SKM-1 treated with dmso at 0.1 percent for 144 hours (cell line): Measurements from ENCODE around the gene UBE2J1.
"Not testable (repeated sequence)": the region's sequence is repeated elsewhere in the genome, so short reads cannot be mapped to it uniquely, and the experiment has no call there.

ENCODE experiments used
- DNase-seq: peaks from one replicate; lab custom pipeline; 2025; ENCODE audit not compliant: unreplicated experiment; lab: John Stamatoyannopoulos, UW

The UBE2J1 gene

GRCh38 chr6:89321131-89321970, 31.2 kb downstream of the UBE2J1 start:
- peak; percentile 93 for DNase-seq

- DNase-seq = no peak
These were observed 32.4 kb downstream of the UBE2J1 start for GRCh38 chr6:89320012-89320559.

DNA sequence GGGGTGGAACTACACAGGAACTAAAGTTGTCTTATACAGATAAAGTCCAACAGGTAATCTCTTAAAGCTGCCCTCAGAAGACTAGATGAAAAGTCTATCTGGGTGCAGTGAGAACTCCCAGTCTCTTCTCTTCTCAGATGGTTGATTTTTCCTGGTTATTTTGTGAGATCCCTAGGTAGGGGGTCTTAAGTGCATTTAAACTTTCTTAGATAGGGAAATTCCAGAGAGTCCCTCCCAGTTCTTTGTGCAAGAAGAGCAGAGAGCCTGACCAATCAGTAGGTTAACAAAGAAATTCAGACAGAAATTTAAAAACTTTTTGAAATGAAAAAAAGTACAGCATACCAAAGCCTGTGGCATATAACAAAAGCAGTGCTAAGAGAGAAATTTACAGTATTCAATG, 35.5 kb downstream of the UBE2J1 start:
- DNase-seq = no peak

DNA sequence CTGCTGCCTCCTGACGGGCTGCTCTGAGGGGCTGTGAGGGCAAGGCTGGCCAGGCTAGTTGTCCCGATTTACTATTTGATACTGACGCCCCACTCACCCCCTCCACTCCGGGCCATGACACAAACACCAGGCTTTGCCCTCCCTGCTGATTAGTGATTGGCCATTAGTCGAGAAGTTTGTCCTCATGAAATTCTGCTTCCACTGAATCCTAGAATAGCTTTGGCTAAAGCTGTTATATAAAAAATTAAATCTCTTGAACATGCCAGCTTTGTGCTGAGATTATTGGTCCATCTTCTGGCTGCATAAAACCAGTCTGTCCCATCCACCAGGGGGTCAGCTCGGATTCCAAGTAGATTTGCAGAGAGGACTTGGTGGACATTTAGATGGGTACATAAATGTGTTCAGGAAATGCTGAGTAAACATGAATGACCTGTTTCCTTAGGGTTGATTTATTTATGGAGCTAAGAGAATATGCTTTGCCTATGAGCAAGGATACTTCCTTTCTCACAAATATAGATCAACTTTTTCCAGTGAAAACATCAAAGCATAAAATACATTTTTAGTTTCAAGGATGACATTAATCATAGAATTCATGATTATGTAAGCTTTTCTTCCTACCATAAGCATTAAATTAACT, 37.2 kb downstream of the UBE2J1 start, which contains the start of gene GABRR2:
GABRR2 (minus strand) TSS at position 51 of the 637 bp plus-strand sequence. CDS start 134 bp downstream, outside the sequence.
- DNase-seq = no peak

DNA sequence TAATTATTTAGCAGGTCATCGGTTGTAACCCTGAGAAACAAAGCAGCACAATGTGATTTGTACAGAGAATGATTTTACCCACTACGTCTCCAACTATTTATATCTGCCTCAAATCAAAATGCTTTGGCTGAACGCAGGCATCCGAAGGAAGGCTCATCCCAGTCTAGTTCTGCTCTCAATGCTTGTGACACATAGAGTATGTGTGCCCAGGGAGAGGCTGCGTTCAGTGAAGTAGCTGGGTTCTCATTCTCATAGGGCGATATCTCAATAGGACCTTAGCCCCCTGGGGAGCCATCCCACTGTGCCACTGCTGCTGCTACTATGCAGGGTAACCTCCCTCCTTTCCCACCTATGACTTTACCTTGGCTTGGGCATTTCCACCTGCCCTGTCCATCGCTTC, 37.8 kb downstream of the UBE2J1 start:
- no peak for DNase-seq

- no peak for DNase-seq
These were observed 39.5 kb downstream of the UBE2J1 start for GRCh38 chr6:89313006-89313405.

GRCh38 chr6:89311853-89312531, 40.5 kb downstream of the UBE2J1 start:
- no peak for DNase-seq

- no peak for DNase-seq
These were observed 41.0 kb downstream of the UBE2J1 start for GRCh38 chr6:89311530-89311852.

DNA sequence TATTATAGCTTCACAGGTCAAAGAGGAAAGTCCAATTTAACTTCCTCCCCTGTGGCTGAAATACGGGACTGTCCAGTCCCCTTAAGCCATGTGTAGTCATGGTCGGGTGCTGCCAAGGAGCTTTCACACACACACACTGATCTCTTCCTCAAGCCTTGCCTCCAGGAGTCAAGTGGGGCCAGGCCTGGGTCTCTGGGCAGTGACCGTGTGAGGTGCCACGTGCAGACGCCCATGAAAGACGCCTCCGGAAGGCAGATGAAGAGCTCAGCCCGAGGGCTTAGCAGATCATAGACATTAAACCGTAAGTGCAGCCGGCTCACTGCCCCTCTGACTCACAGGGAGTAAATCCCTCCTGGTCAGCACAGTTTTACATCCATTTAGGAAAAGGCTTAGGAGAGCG, 41.6 kb downstream of the UBE2J1 start:
- no peak for DNase-seq

DNA sequence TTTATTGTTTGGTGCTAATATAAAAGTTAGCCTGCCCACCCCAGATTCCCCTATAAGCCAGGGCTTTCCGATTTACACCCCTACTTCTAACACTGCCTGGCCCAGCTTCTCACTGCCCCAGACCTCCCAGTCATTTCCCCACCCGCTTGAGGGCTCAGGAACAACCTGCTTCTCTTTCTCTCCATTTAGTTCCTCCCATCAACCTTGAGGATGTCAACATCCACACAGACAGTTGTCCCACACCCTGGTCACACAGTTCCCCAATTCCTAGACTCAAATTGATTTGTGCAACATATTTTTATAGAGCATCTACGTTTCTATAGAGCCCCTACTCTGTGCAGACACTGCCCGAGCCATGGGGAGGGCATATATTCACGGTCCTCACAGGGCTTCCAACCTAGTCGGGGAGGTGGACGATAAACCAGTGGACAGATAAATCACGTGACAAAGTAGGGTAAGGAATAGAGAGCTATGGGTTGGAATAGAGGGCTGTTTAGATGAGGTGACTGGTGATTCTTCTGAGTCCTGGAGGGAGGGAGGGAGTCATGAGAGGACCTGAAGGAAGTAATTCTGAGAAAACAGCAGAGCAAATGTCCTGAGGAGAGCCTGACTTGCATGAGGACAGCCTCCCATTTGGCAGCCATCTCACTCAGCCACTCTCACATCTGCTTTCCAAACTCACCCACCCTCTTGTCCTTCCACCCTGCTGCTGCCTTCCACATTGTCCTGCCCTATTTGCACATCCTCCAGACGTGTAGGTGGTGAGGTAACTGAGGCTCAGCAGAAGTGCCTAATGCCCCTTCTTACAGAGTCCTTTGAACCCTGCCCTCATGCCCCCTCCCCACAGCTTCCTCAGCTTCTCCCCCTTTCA, 43.8 kb downstream of the UBE2J1 start:
- peak; percentile 83 for DNase-seq

GRCh38 chr6:89304517-89304916, 48.0 kb downstream of the UBE2J1 start:
- not testable (repeated sequence) for DNase-seq

- DNase-seq = no peak
These were observed 49.6 kb downstream of the UBE2J1 start for GRCh38 chr6:89302936-89303335.

DNA sequence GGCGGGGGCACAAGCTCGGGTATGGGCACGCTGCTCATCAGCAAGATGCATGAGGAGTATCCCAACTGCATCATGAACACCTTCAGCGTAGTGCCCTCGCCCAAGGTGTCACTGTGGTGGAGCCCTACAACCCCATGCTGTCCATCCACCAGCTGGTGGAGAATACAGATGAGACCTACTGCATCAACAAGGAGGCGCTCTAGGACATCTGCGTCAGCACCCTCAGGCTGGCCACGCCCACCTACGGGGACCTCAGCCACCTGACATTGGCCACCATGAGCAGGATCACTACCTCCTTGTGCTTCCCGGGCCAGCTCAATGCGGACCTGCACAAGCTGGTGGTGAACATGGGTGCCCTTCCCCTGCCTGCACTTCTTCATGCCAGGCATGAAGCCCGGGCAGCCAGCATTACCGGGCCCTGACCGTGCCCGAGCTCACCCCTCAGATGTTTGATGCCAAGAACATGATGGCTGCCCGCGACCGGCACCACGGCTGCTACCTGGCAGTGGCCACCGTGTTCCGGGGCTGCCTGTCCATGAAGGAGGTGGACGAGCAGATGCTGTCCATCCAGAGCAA, 50.2 kb downstream of the UBE2J1 start:
- DNase-seq = no peak

DNA sequence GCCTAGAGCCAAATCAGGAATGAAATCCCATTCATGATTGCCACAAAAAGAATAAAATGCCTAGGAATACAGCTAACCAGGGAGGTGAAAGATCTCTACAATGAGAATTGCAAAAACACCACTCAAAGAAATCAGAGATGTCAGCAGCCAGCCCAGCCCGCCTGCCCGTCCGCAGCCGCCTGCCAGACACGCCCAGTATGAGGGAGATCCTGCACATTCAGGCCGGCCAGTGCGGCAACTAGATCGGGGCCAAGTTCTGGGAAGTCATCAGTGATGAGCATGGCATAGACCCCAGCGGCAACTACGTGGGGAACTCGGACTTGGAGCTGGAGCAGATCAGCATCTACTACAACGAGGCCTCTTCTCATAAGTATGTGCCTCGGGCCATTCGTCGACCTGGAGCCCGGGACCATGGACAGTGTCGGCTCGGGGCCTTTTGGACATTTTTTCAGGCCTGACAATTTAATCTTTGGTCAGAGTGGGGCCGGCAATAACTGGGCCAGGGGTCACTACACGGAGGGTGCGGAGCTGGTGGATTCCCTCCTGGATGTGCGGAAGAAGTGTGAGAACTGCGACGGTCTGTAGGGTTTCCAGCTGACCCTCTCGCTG, 50.8 kb downstream of the UBE2J1 start:
- DNase-seq = no peak

DNA sequence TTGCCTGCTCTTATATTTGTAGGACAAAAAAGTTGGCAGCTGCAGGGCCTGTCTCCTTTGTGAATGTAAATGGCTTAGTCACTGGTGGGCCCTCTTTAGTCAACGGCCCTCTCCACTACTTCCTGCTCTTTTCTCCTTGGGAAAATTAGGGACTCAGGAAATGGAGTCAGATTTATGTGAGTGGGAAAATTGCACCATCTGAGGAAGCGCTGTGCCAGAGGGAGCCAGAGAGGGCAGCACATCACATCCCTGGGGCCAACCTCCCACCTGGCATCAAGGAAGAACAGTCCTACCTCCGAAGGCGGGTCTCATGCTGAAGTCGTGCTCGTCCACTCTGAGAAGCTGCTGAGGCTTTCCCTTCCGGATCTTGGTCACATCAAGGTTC, 53.1 kb downstream of the UBE2J1 start:
- DNase-seq = no peak

- peak; percentile 33 for DNase-seq
These were observed 53.6 kb downstream of the UBE2J1 start for GRCh38 chr6:89298680-89299465.

GRCh38 chr6:89297695-89298351, 54.7 kb downstream of the UBE2J1 start:
- DNase-seq = peak; percentile 73

GRCh38 chr6:89295981-89296380, 56.5 kb downstream of the UBE2J1 start:
- DNase-seq = no peak

DNA sequence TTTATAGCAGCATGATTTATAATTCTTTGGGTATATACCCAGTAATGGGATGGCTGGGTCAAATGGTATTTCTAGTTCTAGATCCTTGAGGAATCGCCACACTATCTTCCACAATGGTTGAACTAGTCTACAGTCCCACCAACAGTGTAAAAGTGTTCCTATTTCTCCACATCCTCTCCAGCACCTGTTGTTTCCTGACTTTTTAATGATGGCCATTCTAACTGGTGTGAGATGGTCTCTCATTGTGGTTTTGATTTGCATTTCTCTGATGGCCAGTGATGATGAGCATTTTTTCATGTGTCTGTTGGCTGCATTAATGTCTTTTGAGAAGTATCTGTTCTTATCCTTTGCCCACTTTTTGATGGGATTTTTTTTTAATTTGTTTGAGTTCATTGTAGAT, 57.4 kb downstream of the UBE2J1 start:
- not testable (repeated sequence) for DNase-seq
